H1 (cell line): ENCODE data around the gene NAV3. TPM values are rescaled to one million over a fixed set of nuclear protein-coding genes. Genes with fewer than 3 reads are reported as not detected.

Experiments
- CTCF ChIA-PET: fragments of 300-600 bp; sonication (Branson Sonifier 250); formaldehyde crosslinking; loops from one replicate; lab custom pipeline; 2021; ENCODE audit not compliant: partially characterized antibody; lab: Charles Lee
- POLR2A ChIA-PET: fragments of 300-600 bp; sonication (Branson Sonifier 250); formaldehyde crosslinking; loops from one replicate; lab custom pipeline; 2021; ENCODE audit warnings: inconsistent platforms; ENCODE audit not compliant: partially characterized antibody; lab: Charles Lee
- DNase-seq, 2 experiments: peaks; one replicate each; pipeline versions ENCODE4 v3.0.0 to v3.0.0-alpha.2; 2010 to 2022; ENCODE audit warnings: low spot score in 2 of 2, low read depth in 1 of 2, mixed read lengths in 1 of 2
- FAIRE-seq: peaks from 2 replicates; lab custom pipeline; 2011; peaks lifted over from hg19 to GRCh38; lab: Jason Lieb, UNC
- H2AFZ ChIP-seq: 2 replicates; pipeline ENCODE4 v1.8.1; 2012; ENCODE audit warnings: low read length, inconsistent platforms
- H2AK5ac ChIP-seq: 2 replicates; pipeline ENCODE4 v1.6.1; 2013; ENCODE audit warnings: low read depth, low read length
- H2BK120ac ChIP-seq: replicated peaks from 2 replicates; pipeline ENCODE3; 2013; ENCODE audit warnings: low read depth, low read length, inconsistent platforms
- H2BK12ac ChIP-seq: 2 replicates; pipeline ENCODE4 v1.6.1; 2013; ENCODE audit warnings: low read depth, low read length
- H2BK15ac ChIP-seq: 2 replicates; pipeline ENCODE4 v1.6.1; 2013; ENCODE audit warnings: low read length
- H2BK20ac ChIP-seq: 2 replicates; pipeline ENCODE4 v1.6.1; 2013; ENCODE audit warnings: low read length
- H2BK5ac ChIP-seq: 2 replicates; pipeline ENCODE4 v1.6.1; 2013; ENCODE audit warnings: low read depth, low read length
- H3K14ac ChIP-seq: 2 replicates; pipeline ENCODE4 v1.6.1; 2013; ENCODE audit warnings: inconsistent platforms; ENCODE audit not compliant: insufficient read length
- H3K18ac ChIP-seq: 2 replicates; pipeline ENCODE4 v1.6.1; 2013; ENCODE audit warnings: low read length; ENCODE audit errors: extremely low read depth
- H3K23ac ChIP-seq: 2 replicates; pipeline ENCODE4 v1.6.1; 2013; ENCODE audit warnings: inconsistent platforms; ENCODE audit not compliant: insufficient read length
- H3K23me2 ChIP-seq: 2 replicates; pipeline ENCODE4 v1.6.1; 2013; ENCODE audit warnings: low read depth, low read length
- H3K27ac ChIP-seq: 2 replicates; pipeline ENCODE4 v1.6.1; 2011; ENCODE audit warnings: low read depth, low read length, inconsistent platforms
- H3K27me3 ChIP-seq, 4 experiments: replicated peaks in 1 of 4; 1 replicate in 1 of 4; 2 replicates in 3 of 4; pipeline versions ENCODE4 v1.6.1 to v1.8.1; 2011 to 2013; ENCODE audit warnings: low read length in 3 of 4, mild to moderate bottlenecking in 3 of 4, inconsistent platforms in 2 of 4, mixed read lengths in 2 of 4, moderate library complexity in 1 of 4; ENCODE audit not compliant: control insufficient read depth in 3 of 4, insufficient read depth in 3 of 4; ENCODE audit errors: extremely low read depth in 1 of 4
- H3K36me3 ChIP-seq, 4 experiments: 2 replicates each; pipeline versions ENCODE4 v1.6.1 to v1.8.1; 2011 to 2013; ENCODE audit warnings: mild to moderate bottlenecking in 4 of 4, low read length in 3 of 4, moderate library complexity in 2 of 4, control low read depth in 1 of 4, inconsistent platforms in 1 of 4; ENCODE audit not compliant: insufficient read depth in 4 of 4, control insufficient read depth in 2 of 4
- H3K4ac ChIP-seq: replicated peaks from 2 replicates; pipeline ENCODE3; 2013; ENCODE audit warnings: low read length, low read depth, mixed read lengths, inconsistent platforms; ENCODE audit not compliant: insufficient read length
- H3K4me1 ChIP-seq, 4 experiments: replicated peaks in 1 of 4; 1 replicate in 1 of 4; 2 replicates in 3 of 4; pipeline versions ENCODE4 v1.6.1 to v1.8.1; 2011 to 2013; ENCODE audit warnings: low read length in 3 of 4, inconsistent platforms in 2 of 4, mixed read lengths in 1 of 4; ENCODE audit not compliant: insufficient read depth in 4 of 4, control insufficient read depth in 3 of 4
- H3K4me2 ChIP-seq, 2 experiments: 2 replicates each; pipeline versions ENCODE4 v1.6.1 to v1.8.1; 2011 to 2013; ENCODE audit warnings: low read depth in 2 of 2, low read length in 2 of 2, control low read depth in 1 of 2, inconsistent platforms in 1 of 2, mild to moderate bottlenecking in 1 of 2; ENCODE audit not compliant: insufficient read depth in 1 of 2
- H3K4me3 ChIP-seq, 4 experiments: fragments of 200-600, 300-600 bp in 1 of 4; sonication (generic), shearing (Covaris generic), sonication (Bioruptor Twin) in 1 of 4; 2 replicates each; pipeline versions ENCODE4 v1.5.1 to v1.8.1; 2011 to 2016; ENCODE audit warnings: low read length in 4 of 4, low read depth in 3 of 4, control low read depth in 2 of 4, inconsistent platforms in 2 of 4, mild to moderate bottlenecking in 2 of 4, mixed read lengths in 1 of 4, moderate library complexity in 1 of 4; ENCODE audit not compliant: insufficient read depth in 2 of 4; ENCODE audit errors: extremely low read depth in 1 of 4
- H3K56ac ChIP-seq: replicated peaks from 2 replicates; pipeline ENCODE3; 2013; ENCODE audit warnings: low read depth, mild to moderate bottlenecking, mixed read lengths, low read length, inconsistent platforms; ENCODE audit not compliant: insufficient read length
- H3K79me1 ChIP-seq: 2 replicates; pipeline ENCODE4 v1.6.1; 2013; ENCODE audit warnings: low read depth, low read length, control low read depth
- H3K79me2 ChIP-seq, 2 experiments: 2 replicates each; pipeline versions ENCODE4 v1.6.1 to v1.8.1; 2012 to 2013; ENCODE audit warnings: low read length in 2 of 2, mild to moderate bottlenecking in 2 of 2, inconsistent platforms in 1 of 2; ENCODE audit not compliant: insufficient read depth in 2 of 2, control insufficient read depth in 1 of 2
- H3K9ac ChIP-seq, 4 experiments: replicated peaks in 1 of 4; 1 replicate in 1 of 4; 2 replicates in 3 of 4; pipeline versions ENCODE4 v1.6.1 to v1.8.1; 2011 to 2013; ENCODE audit warnings: low read depth in 3 of 4, low read length in 3 of 4, control low read depth in 2 of 4, mild to moderate bottlenecking in 2 of 4, moderate library complexity in 2 of 4, inconsistent platforms in 1 of 4; ENCODE audit errors: extremely low read depth in 1 of 4
- H3K9me3 ChIP-seq, 2 experiments: 2 replicates each; pipeline versions ENCODE4 v1.6.1 to v1.8.1; 2012 to 2013; ENCODE audit warnings: mild to moderate bottlenecking in 2 of 2, moderate library complexity in 2 of 2, control low read depth in 1 of 2, inconsistent platforms in 1 of 2, low read depth in 1 of 2, low read length in 1 of 2, mixed read lengths in 1 of 2; ENCODE audit not compliant: insufficient read depth in 2 of 2
- H4K20me1 ChIP-seq, 2 experiments: replicated peaks in 1 of 2; 2 replicates each; pipeline versions ENCODE3 to v1.8.1; 2011 to 2013; ENCODE audit warnings: inconsistent platforms in 2 of 2, low read length in 2 of 2, mild to moderate bottlenecking in 1 of 2; ENCODE audit not compliant: insufficient read depth in 2 of 2, control insufficient read depth in 1 of 2
- H4K5ac ChIP-seq: 2 replicates; pipeline ENCODE4 v1.6.1; 2013; ENCODE audit warnings: low read length, low read depth, mixed read lengths, inconsistent platforms; ENCODE audit not compliant: insufficient read length
- H4K8ac ChIP-seq: 2 replicates; pipeline ENCODE4 v1.8.0; 2013; ENCODE audit warnings: mild to moderate bottlenecking, moderate library complexity, low read length, inconsistent platforms; ENCODE audit not compliant: insufficient read depth; ENCODE audit errors: extremely low read depth
- H4K91ac ChIP-seq: replicated peaks from 2 replicates; pipeline ENCODE3; 2013; ENCODE audit warnings: low read length, mixed read lengths, inconsistent platforms; ENCODE audit not compliant: insufficient read length
- ASH2L ChIP-seq: fragments of 200-600, 300-600 bp; sonication (generic); IDR thresholded peaks from one replicate; pipeline ENCODE4 v1.7.1; 2017; ENCODE audit warnings: low read length
- CBX5 ChIP-seq: fragments of 300-800, 300-1000 bp; sonication (generic); IDR thresholded peaks from 2 replicates; pipeline ENCODE4 v1.7.1; 2016; ENCODE audit warnings: antibody characterized with exemption, low read length, low read depth
- CTCF ChIP-seq, 3 experiments: IDR thresholded peaks; 1 replicate in 2 of 3; 2 replicates in 1 of 3; pipeline versions ENCODE4 v1.5.1 to v1.6.1; 2011; ENCODE audit warnings: low read length in 3 of 3, mild to moderate bottlenecking in 3 of 3, inconsistent platforms in 2 of 3, low read depth in 1 of 3, moderate library complexity in 1 of 3; ENCODE audit not compliant: insufficient read depth in 1 of 3; ENCODE audit errors: control extremely low read depth in 1 of 3
- HDAC2 ChIP-seq, 2 experiments: fragments of 300-600 bp in 1 of 2; sonication (generic) in 1 of 2; IDR thresholded peaks; 2 replicates each; pipeline ENCODE4 v1.6.1; 2011 to 2012; ENCODE audit warnings: low read depth in 2 of 2, low read length in 2 of 2, mild to moderate bottlenecking in 2 of 2, moderate library complexity in 2 of 2, borderline replicate concordance in 1 of 2, inconsistent platforms in 1 of 2
- JUND ChIP-seq: IDR thresholded peaks from 2 replicates; pipeline ENCODE4 v1.6.1; 2011; ENCODE audit warnings: mild to moderate bottlenecking, improper control_type of control experiment, low read length
- KDM5A ChIP-seq: fragments of 200-600 bp; IDR thresholded peaks from 2 replicates; pipeline ENCODE4 v1.7.1; 2012; ENCODE audit warnings: mild to moderate bottlenecking, low read length, inconsistent platforms, mixed read lengths
- RAD21 ChIP-seq, 2 experiments: IDR thresholded peaks in 1 of 2; conservative IDR thresholded peaks in 1 of 2; 2 replicates each; pipeline ENCODE4 v1.6.1; 2011; ENCODE audit warnings: low read depth in 2 of 2, low read length in 2 of 2, improper control_type of control experiment in 1 of 2, inconsistent platforms in 1 of 2, mild to moderate bottlenecking in 1 of 2, moderate library complexity in 1 of 2
- SAP30 ChIP-seq: fragments of 300-600 bp; sonication (generic); IDR thresholded peaks from 2 replicates; pipeline ENCODE4 v1.7.1; 2012; ENCODE audit warnings: low read length, moderate library complexity, mild to moderate bottlenecking, inconsistent platforms; ENCODE audit not compliant: insufficient read depth, insufficient replicate concordance
- SRF ChIP-seq: IDR thresholded peaks from 2 replicates; pipeline ENCODE4 v1.6.1; 2011; ENCODE audit warnings: mild to moderate bottlenecking, low read depth, low read length, moderate library complexity
- TCF12 ChIP-seq: IDR thresholded peaks from 2 replicates; pipeline ENCODE4 v1.6.1; 2011; ENCODE audit warnings: low read depth, mild to moderate bottlenecking, low read length
- WGBS, 2 experiments: shearing (Covaris generic) in 1 of 2; methylation state at CpG; one replicate each; pipeline versions ENCODE4 v1.1.6 to v1.1.7; 2013 to 2015; ENCODE audit warnings: low lambda C conversion rate in 2 of 2, mixed read lengths in 2 of 2, inconsistent platforms in 1 of 2, low coverage in 1 of 2, missing lambda C conversion rate in 1 of 2; ENCODE audit not compliant: insufficient replicate concordance in 2 of 2, insufficient coverage in 1 of 2, insufficient read length in 1 of 2; ENCODE audit errors: extremely low coverage in 1 of 2, missing lambda C conversion rate in 1 of 2; 5-methylcytosine and 5-hydroxymethylcytosine counted together
- polyA plus RNA-seq, 7 experiments: library from polyadenylated mRNA; depleted of rRNA in 3 of 7; stranded (reverse) in 5 of 7; unstranded in 2 of 7; fragments of >200 nt in 5 of 7; fragments of 200-250 nt in 2 of 7; gene quantifications; 1 replicate in 5 of 7; 2 replicates in 1 of 7; 4 replicates in 1 of 7; pipeline versions ENCODE4 v1.2.1 to v1.2.3, GENCODE V29; 2011 to 2013; ENCODE audit warnings: missing spikeins in 2 of 7, mixed read lengths in 2 of 7
- total RNA-seq: library from RNA; stranded (reverse); fragmentation: NEBNext Ultra II Directional; extraction: Animal tissue kit (Norgen Biotek cat#: 25700); gene quantifications from 2 replicates; pipeline ENCODE4 v1.2.1, GENCODE V29; 2021

Gene NAV3
- total and polyA plus RNA-seq, 2 of the 8 experiments (the other 6 are each of a cell fraction or from before 2014, with no cell fraction given), result 0.47 to 5.0 TPM

GRCh38 chr12:78181544-78182162 is 351.0 kb downstream of the NAV3 start:
- Histone ChIP-seq H3K4me2 (no peak overlapping the region), H3K9me3 (no peaks in the 10 kb centered on the region), H3K23ac (no peak overlapping the region), H2BK12ac (no peak overlapping the region), H4K8ac (no peak overlapping the region), H3K56ac (no peak overlapping the region), H4K5ac (no peak overlapping the region), H3K4me3 (no peak overlapping the region), H4K91ac (no peak overlapping the region), H3K79me2 (no peaks in the 10 kb centered on the region), H3K18ac (no peak overlapping the region), H4K20me1 (no peaks in the 10 kb centered on the region), H3K79me1 (no peaks in the 10 kb centered on the region), H2BK5ac (no peak overlapping the region), H2BK120ac (no peak overlapping the region), H2AK5ac (no peak overlapping the region), H3K14ac (no peak overlapping the region), H3K9ac (no peak overlapping the region), H2BK20ac (no peak overlapping the region), H3K36me3 (no peaks in the 10 kb centered on the region), H2AFZ (no peak overlapping the region), H3K4ac (no peak overlapping the region), H3K4me1 (no peaks in the 10 kb centered on the region; a peak in 1 of 7 replicates), H3K23me2 (no peaks in the 10 kb centered on the region), H3K27ac (no peak overlapping the region), H2BK15ac (no peak overlapping the region), H3K27me3 (no peaks in the 10 kb centered on the region)
- ChIA-PET POLR2A (no interaction called here), CTCF (interaction anchor here (0.6 to 2.9 kb wide), 15 partner anchors 9 to 414 kb away, joined by 3 to 20 read pairs (median 4); no protein-coding TSS in a partner anchor)
- no peak for DNase-seq
- 50% methylated on average over 3 of the region's 3 CpGs; no CpG with 5 or more reads in 1 of the 2 experiments for WGBS, 2 experiments
- FAIRE-seq, result no peak
- TF ChIP-seq JUND (no peak), HDAC2 (IDR thresholded peaks at IDR 0.05; ENCODE audit: borderline replicate concordance in 1 of 2, low read depth in 2 of 2, low read length in 2 of 2) (no peak), KDM5A (no peak), ASH2L (no peak), SRF (no peak), TCF12 (no peak), RAD21 (IDR thresholded peaks at IDR 0.05 in 1 of 2, conservative IDR thresholded peaks at IDR 0.05 in 1 of 2; ENCODE audit: low read depth in 2 of 2, low read length in 2 of 2) (peak; percentile 91 to 96), CBX5 (no peak), CTCF (IDR thresholded peaks at IDR 0.05; ENCODE audit: control extremely low read depth in 1 of 3, insufficient read depth in 1 of 3, low read depth in 1 of 3, low read length in 3 of 3) (peak in 2 of 3 experiments; percentile 50 to 52; a peak in 2 of 4 replicates), SAP30 (no peak)
